ENCODE results near the gene METTL17.
"Not testable (repeated sequence)": the region's sequence is repeated elsewhere in the genome, so short reads cannot be mapped to it uniquely, and the experiment has no call there.

METTL17 gene

GRCh38 chr14:20997564-20997963, 7.8 kb downstream of the METTL17 start:
- DNase-seq, result no peak

GRCh38 chr14:20998139-20998538, 8.4 kb downstream of the METTL17 start:
- DNase-seq, result no peak

DNA sequence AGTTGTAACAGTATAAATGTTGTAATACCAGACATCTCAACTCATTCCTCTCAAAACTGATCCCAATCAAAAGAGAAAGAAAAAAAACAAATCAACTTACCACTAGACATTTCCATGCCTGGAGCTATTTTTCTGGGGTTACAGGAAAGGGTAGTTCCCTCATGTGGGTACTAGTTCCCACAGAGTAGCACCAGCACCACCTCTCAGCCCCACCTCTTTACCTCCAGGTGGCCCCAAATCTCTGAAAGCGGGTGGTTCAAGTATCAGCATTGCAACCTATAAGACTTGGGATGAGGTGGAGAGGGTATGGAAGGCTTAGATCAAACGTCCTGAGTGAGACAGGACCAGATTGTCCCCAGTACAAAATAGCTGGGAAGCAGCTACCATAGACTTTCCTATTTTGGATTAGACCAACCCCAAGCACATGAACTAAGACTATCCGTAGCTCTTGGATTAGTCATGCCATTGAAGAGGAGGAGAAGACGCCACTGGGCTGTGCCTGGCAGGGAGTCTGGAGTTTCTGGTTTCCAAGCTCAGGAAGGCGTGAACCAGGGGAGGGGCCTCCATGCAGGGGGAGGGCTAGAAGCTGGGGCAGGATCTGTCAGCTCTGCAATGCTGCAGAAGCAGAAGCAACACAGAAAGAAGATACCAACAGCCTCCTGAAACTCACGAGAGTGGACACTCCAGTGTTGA, 9.0 kb downstream of the METTL17 start, which contains the start of gene SLC39A2:
Gene SLC39A2, plus strand, starts transcription at position 620 of the 693 bp plus-strand sequence. CDS start 154 bp downstream, outside the sequence.
- DNase-seq, result no peak

DNA sequence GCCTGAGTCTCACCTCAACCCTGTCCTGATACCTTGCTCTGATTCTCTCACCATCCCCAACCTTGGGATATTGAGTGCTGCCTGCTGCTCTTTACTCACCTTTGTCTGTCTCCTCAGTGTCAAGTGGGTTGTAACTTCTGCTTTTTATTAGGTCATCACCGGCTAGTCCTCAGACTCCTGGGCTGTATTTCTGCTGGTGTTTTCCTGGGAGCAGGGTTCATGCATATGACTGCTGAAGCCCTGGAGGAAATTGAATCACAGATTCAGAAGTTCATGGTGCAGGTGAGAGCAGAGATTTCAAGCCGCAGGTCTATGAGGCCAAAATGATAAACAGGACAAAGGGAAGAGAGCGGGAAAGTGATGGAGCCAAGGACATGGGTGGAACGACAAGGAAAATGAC, 9.8 kb downstream of the METTL17 start:
- no peak for DNase-seq

DNA sequence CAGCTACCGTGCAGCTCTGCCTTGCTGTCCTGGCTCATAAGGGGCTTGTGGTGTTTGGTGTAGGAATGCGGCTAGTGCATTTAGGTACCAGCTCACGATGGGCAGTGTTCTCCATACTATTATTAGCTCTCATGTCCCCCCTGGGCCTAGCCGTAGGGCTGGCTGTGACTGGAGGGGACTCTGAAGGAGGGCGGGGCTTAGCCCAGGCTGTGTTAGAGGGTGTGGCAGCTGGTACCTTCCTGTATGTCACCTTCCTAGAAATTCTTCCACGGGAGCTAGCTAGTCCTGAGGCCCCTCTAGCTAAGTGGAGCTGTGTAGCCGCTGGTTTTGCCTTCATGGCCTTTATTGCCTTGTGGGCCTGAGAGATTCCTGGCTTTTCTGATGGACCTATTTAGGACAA, 11.4 kb downstream of the METTL17 start:
- DNase-seq, result no peak

- no peak for DNase-seq
Observed at GRCh38 chr14:21003788-21004346, 14.1 kb downstream of the METTL17 start.

DNA sequence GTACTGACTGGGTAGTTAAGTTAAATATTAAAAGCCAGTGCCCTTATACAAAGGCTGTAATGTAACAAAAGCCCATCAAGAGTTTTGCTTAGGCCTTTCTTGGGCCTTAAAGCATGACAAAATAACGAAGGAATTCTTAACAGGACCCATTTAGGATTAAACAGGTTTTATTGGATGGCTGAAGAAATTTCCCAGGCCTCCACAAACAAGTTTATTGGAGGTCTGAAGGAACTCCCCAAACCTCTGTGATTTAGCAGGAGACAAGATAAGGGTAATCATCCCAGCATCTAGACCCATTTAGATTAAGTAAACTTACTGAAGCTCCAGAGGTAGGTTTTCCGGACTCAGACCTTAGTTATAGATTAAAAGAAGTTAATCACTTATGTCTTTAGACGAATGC, 19.9 kb downstream of the METTL17 start:
- DNase-seq, result not testable (repeated sequence)

DNA sequence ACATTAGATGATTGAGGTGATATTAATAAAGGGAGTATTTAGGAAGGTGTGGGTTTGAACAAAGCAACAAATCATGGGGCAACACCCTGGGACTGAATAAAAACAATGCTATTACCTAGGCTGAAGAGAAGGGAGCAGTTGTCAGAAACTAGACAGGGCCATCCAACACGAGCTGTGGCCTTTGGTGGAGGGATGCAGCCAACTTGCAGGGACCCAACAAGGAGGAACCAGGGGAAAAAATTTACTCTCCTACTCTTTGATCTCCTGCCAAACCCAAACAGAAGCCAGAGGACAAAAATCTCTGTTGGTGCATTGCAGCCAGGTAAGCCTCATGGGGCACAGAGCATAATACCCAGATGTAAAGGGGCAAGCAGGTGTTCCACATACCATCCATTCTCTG, 21.4 kb downstream of the METTL17 start:
- no peak for DNase-seq

- DNase-seq, result peak; percentile 86
Observed at GRCh38 chr14:21014761-21015190, 25.0 kb downstream of the METTL17 start.

- DNase-seq, result no peak
Observed at GRCh38 chr14:21015312-21015711, 25.5 kb downstream of the METTL17 start.

GRCh38 chr14:21016413-21017190, 26.8 kb downstream of the METTL17 start:
- no peak for DNase-seq

GRCh38 chr14:21017528-21018245, 27.9 kb downstream of the METTL17 start:
- no peak for DNase-seq

DNA sequence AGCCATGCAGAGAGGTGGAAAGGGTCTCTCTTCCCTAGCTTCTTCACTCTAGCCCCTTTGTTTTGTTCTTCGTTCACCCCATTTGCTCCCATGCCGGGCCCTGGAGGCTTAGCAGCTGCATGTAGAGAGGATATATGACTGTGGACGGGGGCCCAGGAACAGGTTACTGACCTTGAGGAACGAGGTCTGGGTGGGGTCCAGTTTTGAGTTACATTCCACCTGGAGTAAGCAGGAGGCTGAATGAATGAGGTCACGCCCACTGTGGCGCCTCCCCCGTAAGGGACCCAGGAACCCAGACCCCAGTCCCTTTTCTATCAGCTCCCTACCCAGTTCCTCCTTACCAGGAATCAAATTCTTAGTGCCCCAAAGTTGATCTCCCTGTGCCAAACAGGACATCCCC, 28.5 kb downstream of the METTL17 start:
- no peak for DNase-seq

DNA sequence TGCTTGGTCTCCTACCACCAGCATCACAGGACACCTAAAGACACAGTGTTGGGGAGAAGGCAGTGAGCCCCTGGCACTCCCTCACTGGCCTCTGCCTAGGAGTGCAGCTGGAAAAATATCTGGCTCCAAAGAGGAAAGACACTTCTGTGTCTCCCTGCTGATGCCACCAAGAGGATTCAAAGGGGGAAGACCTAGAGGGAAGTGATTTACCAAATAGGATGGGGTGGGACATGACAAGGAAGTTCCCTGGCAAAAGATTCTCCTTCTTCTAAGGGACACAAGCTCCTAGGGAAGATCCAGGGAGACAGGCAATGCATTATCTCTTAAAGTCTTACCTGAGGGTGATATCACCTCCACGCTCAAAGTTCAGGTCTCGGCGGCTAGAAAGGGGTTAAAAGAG, 29.0 kb downstream of the METTL17 start:
- DNase-seq, result no peak

GRCh38 chr14:21019366-21019765, 29.6 kb downstream of the METTL17 start:
- DNase-seq, result no peak

GRCh38 chr14:21020977-21021545, 31.3 kb downstream of the METTL17 start:
- DNase-seq, result no peak

- DNase-seq, result no peak
Observed at GRCh38 chr14:21022686-21023085, 32.9 kb downstream of the METTL17 start.

- no peak for DNase-seq
Observed at GRCh38 chr14:21023174-21023573, 33.4 kb downstream of the METTL17 start.

DNA sequence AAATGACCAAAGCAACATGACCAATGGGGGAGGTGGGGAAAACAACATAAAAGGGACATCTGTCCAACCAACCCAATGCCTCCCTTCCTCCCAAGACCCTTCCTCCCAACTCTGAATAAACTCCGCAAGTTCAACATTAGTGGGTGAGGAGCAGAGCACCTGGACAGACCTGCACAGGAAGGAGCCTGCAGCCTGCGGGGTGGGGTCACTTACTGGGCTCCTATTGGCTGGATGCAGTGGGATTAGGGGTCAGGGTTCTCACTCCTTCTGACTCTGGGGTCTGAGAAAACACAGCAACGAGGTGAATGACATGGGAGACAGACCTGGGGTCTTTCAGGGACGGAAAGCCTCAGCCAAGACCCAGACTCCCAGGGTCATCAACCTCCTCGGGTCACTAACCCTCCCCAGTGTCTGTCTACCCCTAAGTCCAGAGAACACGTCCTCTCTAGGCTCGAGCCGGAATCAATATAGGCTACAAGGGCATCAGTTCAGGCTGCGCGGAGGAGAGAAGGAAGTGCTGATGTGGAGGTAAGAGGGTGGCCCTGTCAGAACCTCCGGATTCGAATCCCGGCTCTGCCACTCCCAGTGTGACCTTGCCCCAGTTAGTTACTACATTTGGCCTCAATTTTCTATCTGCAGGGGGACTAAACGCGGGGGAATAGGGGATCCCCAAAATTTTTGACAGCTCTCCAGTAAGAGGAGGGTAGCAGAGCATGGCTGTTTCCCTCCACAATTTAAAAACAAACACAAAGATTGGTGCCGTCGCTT, 34.2 kb downstream of the METTL17 start:
- DNase-seq, result no peak

DNA sequence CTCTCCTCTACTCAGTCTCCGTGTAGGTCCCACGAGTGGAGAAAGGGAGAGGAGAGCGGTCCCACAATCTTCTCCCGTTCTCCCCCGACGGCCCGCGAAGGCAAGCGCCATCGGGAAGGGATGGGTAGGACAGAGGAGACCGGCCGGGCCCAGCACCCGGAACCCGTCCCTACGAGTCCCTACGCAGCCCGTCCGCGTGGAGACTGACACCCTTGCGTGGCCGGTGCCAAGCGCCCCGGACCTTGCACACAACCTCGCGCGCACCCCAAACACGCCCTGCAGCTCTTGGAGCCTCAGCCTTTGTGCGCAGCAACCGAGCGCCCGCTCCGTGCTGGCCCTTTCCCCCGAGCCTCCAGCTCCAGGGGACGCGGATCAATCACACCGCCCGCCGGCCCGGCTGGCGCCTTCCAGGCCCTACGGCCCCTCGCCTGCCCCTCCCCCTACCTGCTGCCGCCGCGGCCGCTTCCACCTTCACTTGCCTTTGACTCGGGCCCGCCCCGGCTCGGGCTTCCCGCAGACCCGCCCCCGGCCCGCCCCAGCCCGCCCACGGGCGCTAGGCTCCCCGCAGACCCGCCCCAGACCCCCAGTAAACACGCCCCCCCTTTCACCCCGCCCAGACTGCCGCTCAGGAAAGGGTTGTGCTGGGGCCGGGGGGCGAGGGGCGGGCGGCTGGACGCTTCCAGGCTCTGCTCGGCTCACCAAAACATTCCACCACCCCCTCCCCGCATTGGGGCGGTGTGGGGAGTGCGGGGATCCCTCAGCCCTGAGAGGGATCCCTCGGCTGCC, 35.0 kb downstream of the METTL17 start, which contains the start of gene NDRG2:
Gene NDRG2, minus strand, starts transcription at position 477 of the 786 bp plus-strand sequence. CDS start 1,746 bp downstream, outside the sequence.
- peak; percentile 31 for DNase-seq

Data from NCI-H1694 treated with DMSO at 0.1 percent for 48 hours (cell line).